HepG2 (cell line): ENCODE data around the gene GDPD4. TPM values are rescaled to one million over a fixed set of nuclear protein-coding genes. Genes with fewer than 3 reads are reported as not detected.

ENCODE experiments used
- ATAC-seq: fragments of 200-7000 bp; cut with Tn5 transposase; 3 replicates; pipeline ENCODE4 v1.9.1; 2020; ENCODE audit warnings: mild to moderate bottlenecking, moderate library complexity
- BruUV-seq: library from RNA; stranded (reverse); fragments of 400-500 nt; replicated peaks from 2 replicates; lab custom pipeline; 2021; lab: Mats Ljungman, UMichigan
- CTCF ChIA-PET: fragments of 300-600 bp; formaldehyde crosslinking; extraction: SDS; loops from one replicate; lab custom pipeline; 2021; ENCODE audit warnings: low total read pairs, inconsistent platforms, low intra/inter-chr PET ratio; lab: Yijun Ruan, JAX
- POLR2A ChIA-PET: fragments of 350-600 bp; sonication (Branson Sonifier 250); formaldehyde crosslinking; loops from one replicate; lab custom pipeline; 2020; ENCODE audit warnings: antibody characterized with exemption, inconsistent platforms; lab: Yijun Ruan, JAX
- DNase-seq: peaks from one replicate; pipeline ENCODE4 v3.0.0-alpha.2; 2015; ENCODE audit warnings: low spot score
- FAIRE-seq: peaks from 3 replicates; lab custom pipeline; 2011; peaks lifted over from hg19 to GRCh38; lab: Jason Lieb, UNC
- H2AFZ ChIP-seq: one replicate; pipeline ENCODE4 v1.6.1; 2011; ENCODE audit warnings: low read length, inconsistent platforms
- H3K27ac ChIP-seq: fragments of 300-600 bp; 3 replicates; pipeline ENCODE4 v1.8.0; 2011; ENCODE audit warnings: mixed run types, mild to moderate bottlenecking, mixed read lengths, low read length, inconsistent platforms; ENCODE audit not compliant: insufficient read depth; ENCODE audit errors: extremely low read length
- H3K27me3 ChIP-seq, 2 experiments: fragments of 200-600 bp in 1 of 2; 2 replicates in 1 of 2; 3 replicates in 1 of 2; pipeline versions ENCODE4 v1.6.0 to v1.8.0; 2011; ENCODE audit warnings: low read length in 2 of 2, mild to moderate bottlenecking in 2 of 2, moderate library complexity in 2 of 2, inconsistent platforms in 1 of 2; ENCODE audit not compliant: insufficient read depth in 2 of 2, control insufficient read depth in 1 of 2
- H3K36me3 ChIP-seq, 2 experiments: fragments of 200-600 bp in 1 of 2; replicated peaks in 1 of 2; 2 replicates in 1 of 2; 3 replicates in 1 of 2; pipeline versions ENCODE4 v1.5.1 to v1.8.0; 2011; ENCODE audit warnings: low read length in 2 of 2, inconsistent platforms in 1 of 2; ENCODE audit not compliant: insufficient read depth in 2 of 2, control insufficient read depth in 1 of 2
- H3K4me1 ChIP-seq: 2 replicates; pipeline ENCODE4 v1.5.1; 2012; ENCODE audit warnings: low read length, inconsistent platforms; ENCODE audit not compliant: insufficient read depth
- H3K4me2 ChIP-seq: 2 replicates; pipeline ENCODE4 v1.6.0; 2011; ENCODE audit warnings: low read depth, low read length, inconsistent platforms
- H3K4me3 ChIP-seq, 3 experiments: fragments of 200-600 bp in 1 of 3; sonication (generic), shearing (Covaris generic) in 1 of 3; replicated peaks in 1 of 3; 2 replicates each; pipeline ENCODE4 v1.5.1; 2011 to 2016; ENCODE audit warnings: low read length in 3 of 3, inconsistent platforms in 2 of 3, low read depth in 2 of 3, mild to moderate bottlenecking in 2 of 3, control low read depth in 1 of 3, mixed read lengths in 1 of 3; ENCODE audit not compliant: insufficient read depth in 1 of 3
- H3K79me2 ChIP-seq: one replicate; pipeline ENCODE4 v1.6.1; 2011; ENCODE audit warnings: low read length, inconsistent platforms; ENCODE audit not compliant: insufficient read depth
- H3K9ac ChIP-seq: 2 replicates; pipeline ENCODE4 v1.6.0; 2011; ENCODE audit warnings: mild to moderate bottlenecking, low read depth, low read length, inconsistent platforms; ENCODE audit not compliant: insufficient read depth
- H3K9me3 ChIP-seq: 2 replicates; pipeline ENCODE4 v1.5.1; 2012; ENCODE audit warnings: mild to moderate bottlenecking, low read length
- H4K20me1 ChIP-seq: 2 replicates; pipeline ENCODE4 v1.6.0; 2011; ENCODE audit warnings: inconsistent platforms, mild to moderate bottlenecking, low read length, moderate library complexity; ENCODE audit not compliant: insufficient read depth
- DMTF1 ChIP-seq: sonication (generic); formaldehyde crosslinking; IDR thresholded peaks from 2 replicates; pipeline ENCODE4 v1.4.0; 2020; ENCODE audit warnings: mild to moderate bottlenecking, missing genetic modification reagents
- SNAI1 ChIP-seq: sonication (generic); formaldehyde crosslinking; IDR thresholded peaks from 2 replicates; pipeline ENCODE4 v1.5.0; 2020; ENCODE audit warnings: mild to moderate bottlenecking, missing genetic modification reagents, borderline replicate concordance
- ZFP91 ChIP-seq: sonication (generic); formaldehyde crosslinking; IDR thresholded peaks from 2 replicates; pipeline ENCODE4 v1.9.0; 2022; ENCODE audit warnings: missing genetic modification reagents, mild to moderate bottlenecking, borderline replicate concordance
- ZNF18 ChIP-seq: sonication (generic); formaldehyde crosslinking; IDR thresholded peaks from 2 replicates; pipeline ENCODE4 v1.8.0; 2022; ENCODE audit warnings: mild to moderate bottlenecking, missing genetic modification reagents; ENCODE audit not compliant: insufficient replicate concordance
- ZNF207 ChIP-seq: fragments of 450-650 bp; IDR thresholded peaks from 2 replicates; pipeline ENCODE4 v1.6.1; 2016; ENCODE audit warnings: antibody characterized with exemption, borderline replicate concordance
- ZNF234 ChIP-seq: sonication (generic); formaldehyde crosslinking; conservative IDR thresholded peaks from 2 replicates; pipeline ENCODE4 v1.5.1; 2020; ENCODE audit warnings: mild to moderate bottlenecking, missing genetic modification reagents
- ZNF367 ChIP-seq: sonication (generic); formaldehyde crosslinking; IDR thresholded peaks from 2 replicates; pipeline ENCODE4 v1.4.0; 2020; ENCODE audit warnings: missing genetic modification reagents, borderline replicate concordance
- ZNF496 ChIP-seq: sonication (generic); formaldehyde crosslinking; IDR thresholded peaks from 2 replicates; pipeline ENCODE4 v1.8.1; 2023; ENCODE audit warnings: mild to moderate bottlenecking, moderate library complexity, missing genetic modification reagents; ENCODE audit not compliant: insufficient replicate concordance
- WGBS: methylation state at CpG from one replicate; pipeline ENCODE4 v1.1.6; 2017; ENCODE audit warnings: low lambda C conversion rate; 5-methylcytosine and 5-hydroxymethylcytosine counted together
- in situ Hi-C: cut with HindIII; loops from 2 replicates; pipeline ENCODE4 v1.10.0; 2017; ENCODE audit warnings: low pct_unique_long_range_greater_than_20kb; ENCODE audit not compliant: extremely low pct_ligation_motif_present
- intact Hi-C: fragments of 100-400 bp; cut with micrococcal nuclease; formaldehyde crosslinking; loops from one replicate; pipeline ENCODE4 v1.10.0; 2022; ENCODE audit not compliant: unreplicated experiment
- polyA plus RNA-seq, 8 experiments: library from polyadenylated mRNA; depleted of rRNA in 3 of 8; stranded (reverse) in 7 of 8; unstranded in 1 of 8; fragments of >200 nt; fragmentation: Illumina TruSeq in 4 of 8; extraction: Trizol in 4 of 8; gene quantifications; 2 replicates each; pipeline versions ENCODE4 v1.2.1 to v1.2.3, GENCODE V29; 2011 to 2016; ENCODE audit warnings: low read depth in 4 of 8, missing spikeins in 1 of 8, mixed read lengths in 1 of 8; ENCODE audit not compliant: insufficient read depth in 1 of 8
- total RNA-seq, 5 experiments: library from RNA; depleted of rRNA; stranded (reverse); fragments of >200 nt; fragmentation: Illumina TruSeq; extraction: Trizol; gene quantifications; 2 replicates each; pipeline ENCODE4 v1.2.3, GENCODE V29; 2016; ENCODE audit warnings: low read depth in 1 of 5

GDPD4 gene
- total and polyA plus RNA-seq, 2 of the 13 experiments (the other 11 are each of a cell fraction or from before 2014, with no cell fraction given): not detected

GRCh38 chr11:77213029-77213579 is 88.4 kb downstream of the GDPD4 start (continued):
- TF ChIP-seq ZNF496 (CRISPR knock-in tag): no peak
- TF ChIP-seq ZNF18 (CRISPR knock-in tag): no peak
- no peak for TF ChIP-seq DMTF1 (CRISPR knock-in tag)
- no peak for TF ChIP-seq ZNF207

- no peak for ATAC-seq
- BruUV-seq: no TSS peak
- Histone ChIP-seq H3K27me3 (no peaks in the 10 kb centered on the region), H3K9ac (no peak overlapping the region), H4K20me1 (no peaks in the 10 kb centered on the region), H3K36me3 (peaks cover 0 to 4% of the 10 kb centered on the region in 2 experiments; a peak in 1 of 5 replicates), H3K9me3 (no peaks in the 10 kb centered on the region), H3K4me1 (0 out of 2 replicates have a peak, but pooled peaks cover 6% of the 10 kb centered on the region), H3K79me2 (no peaks in the 10 kb centered on the region), H3K4me2 (no peak overlapping the region), H2AFZ (no peak overlapping the region), H3K27ac (no peak overlapping the region), H3K4me3 (no peak overlapping the region)
- no peak for DNase-seq
- in situ Hi-C loops (no loop called here), intact Hi-C loops (no loop called here)
- ChIA-PET POLR2A (no interaction called here), CTCF (no interaction called here)
- no peak for FAIRE-seq
- WGBS: 90% methylated on average over 7 of the region's 8 CpGs
- no peak for TF ChIP-seq ZNF367
- TF ChIP-seq SNAI1 (CRISPR knock-in tag): no peak
- no peak for TF ChIP-seq ZFP91 (CRISPR knock-in tag)
- no peak for TF ChIP-seq ZNF234 (CRISPR knock-in tag)
Observed at GRCh38 chr11:77212314-77213007, 89.0 kb downstream of the GDPD4 start.
